Upper lobe of left lung (tissue), 6 donors: ENCODE data around the gene TBXAS1. TPM values are rescaled to one million over a fixed set of nuclear protein-coding genes. Genes with fewer than 3 reads are reported as not detected.

Source experiments
- ATAC-seq, 2 donors: fragments of 200-7000 bp; cut with Tn5 transposase; one replicate each; pipeline ENCODE4 v1.9.1; 2022; ENCODE audit warnings: mild to moderate bottlenecking in 2 of 2, moderate library complexity in 2 of 2; ENCODE audit not compliant: low FRiP score in 2 of 2
- DNase-seq, 2 donors: peaks; one replicate each; pipeline ENCODE4 v3.0.0-alpha.2; 2019 to 2020
- H3K27ac ChIP-seq, 4 donors: fragments of 200-600 bp; sonication (generic); one replicate each; pipeline ENCODE4 v1.5.1; 2016 to 2019
- H3K27me3 ChIP-seq, 4 donors: fragments of 200-600 bp; sonication (generic); one replicate each; pipeline ENCODE4 v1.5.1; 2017 to 2019
- H3K36me3 ChIP-seq, 4 donors: fragments of 200-600 bp; sonication (generic); one replicate each; pipeline ENCODE4 v1.5.1; 2016 to 2019
- H3K4me1 ChIP-seq, 4 donors: fragments of 200-600 bp; sonication (generic); one replicate each; pipeline ENCODE4 v1.5.1; 2018 to 2019
- H3K4me3 ChIP-seq, 4 donors: fragments of 200-600 bp; sonication (generic); one replicate each; pipeline ENCODE4 v1.5.1; 2017 to 2019; ENCODE audit warnings: mild to moderate bottlenecking in 2 of 4, moderate library complexity in 1 of 4
- H3K9me3 ChIP-seq, 4 donors: fragments of 200-600 bp; sonication (generic); one replicate each; pipeline ENCODE4 v1.5.1; 2018 to 2019
- EP300 ChIP-seq, 4 donors: sonication (generic); formaldehyde crosslinking; IDR thresholded peaks; one replicate each; pipeline ENCODE4 v1.5.1; 2017; ENCODE audit warnings: antibody characterized with exemption in 4 of 4, control low read depth in 2 of 4
- POLR2A ChIP-seq, 4 donors: fragments of 450-650 bp; IDR thresholded peaks; one replicate each; pipeline ENCODE4 v1.5.1; 2016 to 2017; ENCODE audit warnings: antibody characterized with exemption in 4 of 4, mild to moderate bottlenecking in 2 of 4
- POLR2AphosphoS5 ChIP-seq, 2 donors: sonication (generic); formaldehyde crosslinking; IDR thresholded peaks; one replicate each; pipeline ENCODE4 v1.5.1; 2017; ENCODE audit warnings: antibody characterized with exemption in 2 of 2
- WGBS, 2 donors: methylation state at CpG; one replicate each; pipeline ENCODE4 v1.1.5; 2017 to 2018; 5-methylcytosine and 5-hydroxymethylcytosine counted together
- total RNA-seq, 6 donors: library from RNA; depleted of rRNA in 4 of 6; stranded (reverse); fragments of >200 nt in 4 of 6; gene quantifications; one replicate each; pipeline versions ENCODE4 v1.1.0 to v1.2.1, GENCODE V29; 2016 to 2021
- TF ChIP-seq, protein P1 (sequence below), 6 experiments: fragments of 450-650 bp in 4 of 6; fragments of 200-600 bp in 2 of 6; sonication (generic) in 2 of 6; IDR thresholded peaks; one replicate each; pipeline ENCODE4 v1.5.1; 2016 to 2019; ENCODE audit warnings: antibody characterized with exemption in 6 of 6
- donor health status: DM: no; HTN: no; CAD: no; lungs with moderate emphysema.
- donor health status: DM: no; HTN: yes; CAD: no; lungs with severe emphysema.

The TBXAS1 gene
- total RNA-seq, 6 donors from 2014 or later, result 62.8 to 317 (median 85.6) TPM

- no peaks in the 10 kb centered on the region for H3K9me3 ChIP-seq
- WGBS, 2 donors, result 86 to 88% methylated on average over 3 of the region's 3 CpGs
- H3K27ac ChIP-seq, result peak overlapping the region in 3 of 4 donors; percentile 1 to 53 (median 9)
- DNase-seq (no peak), ATAC-seq (no peak)
- H3K27me3 ChIP-seq, result no peaks in the 10 kb centered on the region
- no peak overlapping the region for H3K4me3 ChIP-seq
- H3K4me1 ChIP-seq, result peaks cover 26 to 51% (median 39%) of the 10 kb centered on the region in 4 donors
- H3K36me3 ChIP-seq, result peaks cover 0 to 30% (median 5%) of the 10 kb centered on the region in 4 donors
- TF ChIP-seq EP300 (IDR thresholded peaks at IDR 0.05), result no peak
- TF ChIP-seq, protein P1, sequence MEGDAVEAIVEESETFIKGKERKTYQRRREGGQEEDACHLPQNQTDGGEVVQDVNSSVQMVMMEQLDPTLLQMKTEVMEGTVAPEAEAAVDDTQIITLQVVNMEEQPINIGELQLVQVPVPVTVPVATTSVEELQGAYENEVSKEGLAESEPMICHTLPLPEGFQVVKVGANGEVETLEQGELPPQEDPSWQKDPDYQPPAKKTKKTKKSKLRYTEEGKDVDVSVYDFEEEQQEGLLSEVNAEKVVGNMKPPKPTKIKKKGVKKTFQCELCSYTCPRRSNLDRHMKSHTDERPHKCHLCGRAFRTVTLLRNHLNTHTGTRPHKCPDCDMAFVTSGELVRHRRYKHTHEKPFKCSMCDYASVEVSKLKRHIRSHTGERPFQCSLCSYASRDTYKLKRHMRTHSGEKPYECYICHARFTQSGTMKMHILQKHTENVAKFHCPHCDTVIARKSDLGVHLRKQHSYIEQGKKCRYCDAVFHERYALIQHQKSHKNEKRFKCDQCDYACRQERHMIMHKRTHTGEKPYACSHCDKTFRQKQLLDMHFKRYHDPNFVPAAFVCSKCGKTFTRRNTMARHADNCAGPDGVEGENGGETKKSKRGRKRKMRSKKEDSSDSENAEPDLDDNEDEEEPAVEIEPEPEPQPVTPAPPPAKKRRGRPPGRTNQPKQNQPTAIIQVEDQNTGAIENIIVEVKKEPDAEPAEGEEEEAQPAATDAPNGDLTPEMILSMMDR (IDR thresholded peaks at IDR 0.05), result no peak
- no peak for TF ChIP-seq POLR2A (IDR thresholded peaks at IDR 0.05)
- no peak for TF ChIP-seq POLR2AphosphoS5 (IDR thresholded peaks at IDR 0.05)
These were observed 228.1 kb downstream of the TBXAS1 start for GRCh38 chr7:140057143-140057535.

- Histone ChIP-seq H3K4me1 (peaks cover 30 to 58% (median 42%) of the 10 kb centered on the region in 4 donors), H3K27ac (peak overlapping the region in 1 of 4 donors; percentile 53), H3K9me3 (no peaks in the 10 kb centered on the region), H3K27me3 (no peaks in the 10 kb centered on the region), H3K36me3 (peaks cover 0 to 26% (median 5%) of the 10 kb centered on the region in 4 donors), H3K4me3 (no peak overlapping the region)
- no peak for ATAC-seq
- DNase-seq, result no peak
- no peak for TF ChIP-seq POLR2A (IDR thresholded peaks at IDR 0.05)
- TF ChIP-seq POLR2AphosphoS5 (IDR thresholded peaks at IDR 0.05), result no peak
- TF ChIP-seq EP300 (IDR thresholded peaks at IDR 0.05), result no peak
- TF ChIP-seq, protein P1 (IDR thresholded peaks at IDR 0.05), result no peak
- WGBS, 2 donors, result 66 to 82% methylated on average over 7 of the region's 7 CpGs
These were observed 229.5 kb downstream of the TBXAS1 start for GRCh38 chr7:140058517-140058916.

- DNase-seq, result peak in 1 of 2 donors; percentile 75
These were observed 230.5 kb downstream of the TBXAS1 start for GRCh38 chr7:140059273-140060242.

DNA sequence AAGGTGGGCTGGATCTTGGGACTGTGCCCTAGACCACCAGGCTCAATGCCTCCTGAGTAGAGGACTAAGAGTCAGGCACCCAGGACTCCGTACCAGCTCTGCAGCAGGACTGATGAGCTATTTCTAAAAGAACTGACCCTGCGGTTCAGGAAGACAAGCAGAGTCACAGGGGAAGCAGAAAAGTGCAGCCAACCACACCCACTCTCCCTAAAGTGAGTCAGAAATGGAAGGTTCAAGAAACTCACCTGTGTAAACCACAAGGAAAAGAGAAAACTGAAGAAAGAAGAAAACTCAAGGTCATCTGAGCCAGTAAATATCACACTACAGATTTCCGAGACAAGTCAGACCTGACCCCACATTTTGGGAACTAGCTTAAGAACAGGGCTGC lies 231.2 kb downstream of the TBXAS1 start:
- ATAC-seq (no peak), DNase-seq (no peak)
- Histone ChIP-seq H3K27me3 (no peaks in the 10 kb centered on the region), H3K27ac (peak overlapping the region; percentile 92 to 98 (median 94)), H3K36me3 (peaks cover 0 to 12% (median 5%) of the 10 kb centered on the region in 4 donors), H3K4me1 (peaks cover 33 to 48% (median 39%) of the 10 kb centered on the region in 4 donors), H3K4me3 (peak overlapping the region in 1 of 4 donors; percentile 80), H3K9me3 (no peaks in the 10 kb centered on the region)
- WGBS, 2 donors, result 83 to 89% methylated on average over 3 of the region's 3 CpGs
- TF ChIP-seq EP300 (IDR thresholded peaks at IDR 0.05), result no peak
- no peak for TF ChIP-seq POLR2A (IDR thresholded peaks at IDR 0.05)
- TF ChIP-seq POLR2AphosphoS5 (IDR thresholded peaks at IDR 0.05), result no peak
- TF ChIP-seq, protein P1 (IDR thresholded peaks at IDR 0.05), result no peak

More at GRCh38 chr7:140059273-140060242, 230.5 kb downstream of the TBXAS1 start:
- Histone ChIP-seq H3K4me3 (no peak overlapping the region), H3K4me1 (peaks cover 33 to 53% (median 39%) of the 10 kb centered on the region in 4 donors), H3K27ac (peak overlapping the region; percentile 6 to 98 (median 94)), H3K36me3 (peaks cover 0 to 16% (median 5%) of the 10 kb centered on the region in 4 donors), H3K9me3 (no peaks in the 10 kb centered on the region), H3K27me3 (no peaks in the 10 kb centered on the region)
- WGBS, 2 donors, result 70% methylated on average over 12 of the region's 12 CpGs
- TF ChIP-seq, protein P1 (IDR thresholded peaks at IDR 0.05), result no peak
- TF ChIP-seq POLR2A (IDR thresholded peaks at IDR 0.05) (no peak), POLR2AphosphoS5 (IDR thresholded peaks at IDR 0.05) (no peak), EP300 (IDR thresholded peaks at IDR 0.05) (no peak)
- ATAC-seq, result no peak
